Thyroid gland (tissue), 4 donors: ENCODE data around the gene ENTPD7. TPM values are rescaled to one million over a fixed set of nuclear protein-coding genes. Genes with fewer than 3 reads are reported as not detected.

Source experiments
- DNase-seq, 2 donors: peaks; one replicate each; pipeline ENCODE4 v3.0.0-alpha.2; 2019
- H3K27ac ChIP-seq, 3 donors: fragments of 200-600 bp; sonication (generic); 1 replicate in 2 of 3; 2 replicates in 1 of 3; pipeline ENCODE4 v1.5.1; 2016 to 2019; ENCODE audit warnings: mild to moderate bottlenecking in 1 of 3, moderate library complexity in 1 of 3
- H3K27me3 ChIP-seq: fragments of 200-600 bp; sonication (generic); one replicate; pipeline ENCODE4 v1.5.1; 2019
- H3K36me3 ChIP-seq, 2 donors: fragments of 200-600 bp; sonication (generic); one replicate each; pipeline ENCODE4 v1.5.1; 2016 to 2019
- H3K4me1 ChIP-seq, 2 donors: fragments of 200-600 bp; sonication (generic); one replicate each; pipeline ENCODE4 v1.5.1; 2017 to 2019
- H3K4me3 ChIP-seq, 3 donors: fragments of 200-600 bp; sonication (generic); replicated peaks in 1 of 3; 1 replicate in 2 of 3; 2 replicates in 1 of 3; pipeline ENCODE4 v1.5.1; 2016; ENCODE audit warnings: mild to moderate bottlenecking in 1 of 3
- H3K9me3 ChIP-seq: fragments of 200-600 bp; sonication (generic); one replicate; pipeline ENCODE4 v1.5.1; 2017
- CTCF ChIP-seq, 6 experiments: fragments of 200-600 bp in 3 of 6; fragments of 450-650 bp in 3 of 6; sonication (generic) in 3 of 6; IDR thresholded peaks; one replicate each; pipeline ENCODE4 v1.5.1; 2016 to 2019; ENCODE audit warnings: antibody characterized with exemption in 6 of 6, mild to moderate bottlenecking in 2 of 6, inconsistent platforms in 1 of 6, moderate library complexity in 1 of 6
- POLR2A ChIP-seq, 2 donors: fragments of 450-650 bp; IDR thresholded peaks; one replicate each; pipeline ENCODE4 v1.6.1; 2017; ENCODE audit warnings: antibody characterized with exemption in 2 of 2, mild to moderate bottlenecking in 2 of 2, moderate library complexity in 1 of 2
- WGBS, 2 donors: methylation state at CpG; one replicate each; pipeline ENCODE4 v1.1.5; 2017; 5-methylcytosine and 5-hydroxymethylcytosine counted together
- intact Hi-C: fragments of 100-400 bp; cut with DNase I; formaldehyde crosslinking; loops from one replicate; pipeline ENCODE4 v1.15.1; 2023
- small RNA-seq: library from RNA; depleted of rRNA; stranded (forward); fragments of <200 nt; gene quantifications from one replicate; pipeline ENCODE3, GENCODE V24; 2016
- total RNA-seq, 4 donors: library from RNA; depleted of rRNA; stranded (reverse); fragments of >200 nt; gene quantifications; one replicate each; pipeline ENCODE4 v1.2.3, GENCODE V29; 2016

Gene ENTPD7
- total RNA-seq, 4 donors from 2014 or later: 7.8 to 13.7 (median 10.2) TPM

GRCh38 chr10:99748823-99749451, 89.6 kb downstream of the ENTPD7 start:
- Histone ChIP-seq H3K4me1 (no peaks in the 10 kb centered on the region), H3K36me3 (peaks cover 37 to 62% of the 10 kb centered on the region in 2 donors), H3K4me3 (no peak overlapping the region), H3K27ac (no peak overlapping the region), H3K9me3 (no peaks in the 10 kb centered on the region), H3K27me3 (no peaks in the 10 kb centered on the region)
- TF ChIP-seq POLR2A (IDR thresholded peaks at IDR 0.05): no peak
- TF ChIP-seq CTCF (IDR thresholded peaks at IDR 0.05): no peak
- intact Hi-C loops: no loop called here
- WGBS, 2 donors: 94 to 97% methylated on average over 2 of the region's 2 CpGs
- no peak for DNase-seq

- TF ChIP-seq POLR2A (IDR thresholded peaks at IDR 0.05) (no peak), CTCF (IDR thresholded peaks at IDR 0.05) (no peak)
- Histone ChIP-seq H3K27me3 (no peaks in the 10 kb centered on the region), H3K9me3 (no peaks in the 10 kb centered on the region), H3K4me1 (no peaks in the 10 kb centered on the region), H3K36me3 (peaks cover 31 to 60% of the 10 kb centered on the region in 2 donors), H3K4me3 (no peak overlapping the region), H3K27ac (no peak overlapping the region)
- intact Hi-C loops: no loop called here
- no peak for DNase-seq
These were observed 91.3 kb downstream of the ENTPD7 start for GRCh38 chr10:99750641-99751040.

- Histone ChIP-seq H3K4me1 (no peaks in the 10 kb centered on the region), H3K9me3 (no peaks in the 10 kb centered on the region), H3K4me3 (no peak overlapping the region), H3K36me3 (peaks cover 30 to 50% of the 10 kb centered on the region in 2 donors), H3K27ac (no peak overlapping the region), H3K27me3 (no peaks in the 10 kb centered on the region)
- intact Hi-C loops: no loop called here
- DNase-seq: no peak
- WGBS, 2 donors: 94 to 100% methylated on average over 1 of the region's 1 CpG
- TF ChIP-seq CTCF (IDR thresholded peaks at IDR 0.05) (no peak), POLR2A (IDR thresholded peaks at IDR 0.05) (no peak)
These were observed 95.4 kb downstream of the ENTPD7 start for GRCh38 chr10:99754670-99755069.

Small RNA genes lying within 50 kb of the gene (small RNA-seq; reads per million reads assigned to genes)
- gene AL133353.1: not detected

Other genes with a start within 250 kb of the ENTPD7 start
- gene GOT1, start 228.9 kb upstream of the ENTPD7 start, total RNA-seq: 10 to 100 TPM; 19.3 to 57.3 (median 36.7) TPM
- gene NKX2-3, start 126.6 kb upstream of the ENTPD7 start, total RNA-seq: 1 to 10 TPM in 1 of 4 donors, not detected in 3; 3.3 TPM
- 10 to 100 TPM; 10.1 to 28.2 (median 19.2) TPM for gene SLC25A28, start 39.1 kb upstream of the ENTPD7 start, total RNA-seq
- 10 to 100 TPM; 30.3 to 63.9 (median 41.0) TPM for gene COX15, start 72.6 kb downstream of the ENTPD7 start, total RNA-seq
- 10 to 100 TPM; 18.6 to 25.7 (median 20.7) TPM for gene CUTC, start 72.7 kb downstream of the ENTPD7 start, total RNA-seq
- gene ABCC2, start 123.1 kb downstream of the ENTPD7 start, total RNA-seq: 1 to 10 TPM in 3 of 4 donors, under 1 TPM in 1; 0.67 to 5.1 (median 1.1) TPM